Mucosa of descending colon (tissue), 3 donors: Measurements from ENCODE around the gene LRBA. TPM values are rescaled to one million over a fixed set of nuclear protein-coding genes. Genes with fewer than 3 reads are reported as not detected.
"Not testable (repeated sequence)": the region's sequence is repeated elsewhere in the genome, so short reads cannot be mapped to it uniquely, and the experiment has no call there.

Experiments
- ATAC-seq: fragments of 200-7000 bp; cut with Tn5 transposase; one replicate; pipeline ENCODE4 v1.9.1; 2020; ENCODE audit warnings: mild to moderate bottlenecking, moderate library complexity
- DNase-seq, 3 donors: peaks; one replicate each; pipeline ENCODE4 v3.0.0-alpha.2; 2020
- H3K36me3 ChIP-seq: fragments of 200-600 bp; one replicate; pipeline ENCODE4 v1.8.0; 2021; ENCODE audit warnings: low read depth, mild to moderate bottlenecking
- H3K4me1 ChIP-seq: fragments of 200-600 bp; one replicate; pipeline ENCODE4 v1.8.0; 2021; ENCODE audit warnings: low read depth, mild to moderate bottlenecking
- H3K4me3 ChIP-seq: fragments of 200-600 bp; one replicate; pipeline ENCODE4 v1.8.0; 2021; ENCODE audit warnings: mild to moderate bottlenecking
- H3K9me3 ChIP-seq: fragments of 200-600 bp; one replicate; pipeline ENCODE4 v1.8.0; 2021; ENCODE audit warnings: mild to moderate bottlenecking
- intact Hi-C, 2 donors: fragments of 100-400 bp; cut with DNase I in 1 of 2; cut with micrococcal nuclease in 1 of 2; formaldehyde crosslinking; loops; one replicate each; pipeline versions ENCODE4 v1.11.0 to v1.11.1; 2022; cut with DNase I, micrococcal nuclease
- total RNA-seq, 3 donors: library from RNA; stranded (reverse); fragmentation: NEBNext Ultra II Directional in 2 of 3; extraction: Animal tissue kit (Norgen Biotek cat#: 25700) in 2 of 3; gene quantifications; one replicate each; pipeline versions ENCODE4 v1.2.1 to v1.2.4, GENCODE V29; 2021 to 2023
- TF ChIP-seq, protein P1 (sequence below): fragments of 200-600 bp; IDR thresholded peaks from one replicate; pipeline ENCODE4 v1.8.0; 2022; ENCODE audit warnings: antibody characterized with exemption, mild to moderate bottlenecking
- donor health status: DM: no; HTN: no; CAD: no; lungs with moderate emphysema.
- donor health status: DM: no; HTN: no; CAD: no.
- donor health status: DM: no; HTN: yes; CAD: no.

The LRBA gene
- total RNA-seq, 3 donors from 2014 or later = 69.8 to 98.4 (median 76.2) TPM

DNA sequence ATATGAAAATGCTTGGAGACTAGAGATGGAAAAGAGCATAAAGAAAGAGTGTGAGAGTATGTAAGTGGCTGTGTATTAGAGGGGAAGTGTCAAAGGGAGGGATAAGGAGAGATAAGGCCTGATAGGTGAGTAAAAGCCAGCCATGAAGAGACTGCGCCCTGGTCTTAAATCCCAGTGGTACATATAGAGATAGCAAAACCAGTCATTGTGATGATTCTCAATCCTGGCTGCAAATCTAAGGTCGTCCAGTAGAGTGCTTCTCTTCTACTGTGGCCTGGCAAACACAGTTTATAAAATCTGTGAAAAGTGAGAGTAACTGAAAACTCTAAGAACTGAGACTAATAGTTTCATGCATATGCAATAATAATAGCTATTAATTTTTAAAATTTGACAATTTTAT lies 346.3 kb downstream of the LRBA start:
- ATAC-seq (no peak), DNase-seq (no peak)
- H3K36me3 ChIP-seq = no peaks in the 10 kb centered on the region
- H3K4me1 ChIP-seq = no peaks in the 10 kb centered on the region
- TF ChIP-seq, protein P1, sequence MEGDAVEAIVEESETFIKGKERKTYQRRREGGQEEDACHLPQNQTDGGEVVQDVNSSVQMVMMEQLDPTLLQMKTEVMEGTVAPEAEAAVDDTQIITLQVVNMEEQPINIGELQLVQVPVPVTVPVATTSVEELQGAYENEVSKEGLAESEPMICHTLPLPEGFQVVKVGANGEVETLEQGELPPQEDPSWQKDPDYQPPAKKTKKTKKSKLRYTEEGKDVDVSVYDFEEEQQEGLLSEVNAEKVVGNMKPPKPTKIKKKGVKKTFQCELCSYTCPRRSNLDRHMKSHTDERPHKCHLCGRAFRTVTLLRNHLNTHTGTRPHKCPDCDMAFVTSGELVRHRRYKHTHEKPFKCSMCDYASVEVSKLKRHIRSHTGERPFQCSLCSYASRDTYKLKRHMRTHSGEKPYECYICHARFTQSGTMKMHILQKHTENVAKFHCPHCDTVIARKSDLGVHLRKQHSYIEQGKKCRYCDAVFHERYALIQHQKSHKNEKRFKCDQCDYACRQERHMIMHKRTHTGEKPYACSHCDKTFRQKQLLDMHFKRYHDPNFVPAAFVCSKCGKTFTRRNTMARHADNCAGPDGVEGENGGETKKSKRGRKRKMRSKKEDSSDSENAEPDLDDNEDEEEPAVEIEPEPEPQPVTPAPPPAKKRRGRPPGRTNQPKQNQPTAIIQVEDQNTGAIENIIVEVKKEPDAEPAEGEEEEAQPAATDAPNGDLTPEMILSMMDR = no peak
- H3K4me3 ChIP-seq = no peak overlapping the region
- intact Hi-C loops = no loop called here
- H3K9me3 ChIP-seq = no peaks in the 10 kb centered on the region

DNA sequence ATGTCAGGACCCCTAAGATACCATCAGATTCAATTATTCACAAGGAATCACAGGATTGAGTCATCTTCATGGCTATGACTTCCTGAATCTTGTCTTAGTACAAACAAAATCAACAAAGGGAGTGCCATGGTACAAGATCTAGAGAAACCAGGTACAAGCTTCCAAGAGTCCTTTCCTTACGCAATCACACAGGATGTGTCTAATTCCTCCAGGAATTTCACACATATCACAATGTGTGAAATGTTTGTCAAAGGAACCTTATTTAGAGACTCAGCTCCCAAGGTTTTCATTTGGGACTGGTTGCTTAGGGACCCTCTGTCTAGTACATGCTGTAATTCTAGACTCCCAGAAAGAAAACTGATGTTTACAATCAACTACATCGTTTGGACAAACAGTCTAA lies 350.1 kb downstream of the LRBA start:
- Histone ChIP-seq H3K36me3 (no peaks in the 10 kb centered on the region), H3K4me1 (no peaks in the 10 kb centered on the region), H3K4me3 (no peak overlapping the region), H3K9me3 (no peaks in the 10 kb centered on the region)
- DNase-seq (no peak), ATAC-seq (peak; percentile 61)
- intact Hi-C loops = no loop called here
- TF ChIP-seq, protein P1 = no peak

DNA sequence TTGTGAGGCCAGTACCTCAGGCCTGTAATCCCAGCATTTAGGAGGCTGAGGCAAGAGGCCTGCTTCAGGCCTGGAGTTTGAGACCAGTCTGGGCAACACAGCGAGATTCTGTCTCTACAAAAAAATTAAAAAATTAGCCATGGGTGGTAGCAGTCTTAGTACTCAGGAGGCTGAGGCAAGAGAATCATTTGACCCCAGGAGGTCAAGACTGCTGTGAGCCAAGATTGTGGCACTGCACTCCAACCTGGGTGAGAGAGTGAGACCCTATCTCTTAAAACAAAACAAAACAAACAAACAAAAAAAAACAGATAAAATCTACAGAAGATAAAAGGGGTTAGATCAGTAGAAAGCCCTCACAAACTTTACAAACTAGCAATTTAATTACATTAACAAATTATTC lies 352.4 kb downstream of the LRBA start:
- no peaks in the 10 kb centered on the region for H3K4me1 ChIP-seq
- no peak overlapping the region for H3K4me3 ChIP-seq
- no peak for ATAC-seq
- H3K9me3 ChIP-seq = no peaks in the 10 kb centered on the region
- DNase-seq = no peak
- TF ChIP-seq, protein P1 = no peak
- H3K36me3 ChIP-seq = no peaks in the 10 kb centered on the region
- intact Hi-C loops = no loop called here

DNA sequence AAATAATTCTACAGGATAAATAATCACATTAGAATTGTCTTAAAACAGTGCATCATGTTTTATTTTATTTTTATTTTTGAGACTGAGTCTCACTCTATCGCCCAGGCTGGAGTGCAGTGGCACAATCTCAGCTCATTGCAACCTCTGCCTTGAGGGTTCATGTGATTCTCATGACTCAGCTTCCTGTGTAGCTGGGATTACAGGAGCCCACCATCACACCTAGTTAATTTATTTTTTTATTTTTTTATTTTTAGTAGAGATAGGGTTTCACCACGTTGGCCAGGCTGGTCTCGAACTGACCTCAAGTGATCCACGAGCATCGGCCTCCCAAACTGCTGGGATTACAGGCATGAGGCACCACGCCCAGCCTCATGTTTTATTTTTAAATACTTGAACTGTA lies 353.5 kb downstream of the LRBA start:
- H3K36me3 ChIP-seq, H3K4me1 ChIP-seq, H3K9me3 ChIP-seq, ATAC-seq, DNase-seq, H3K4me3 ChIP-seq, intact Hi-C loops: not testable (repeated sequence)

DNA sequence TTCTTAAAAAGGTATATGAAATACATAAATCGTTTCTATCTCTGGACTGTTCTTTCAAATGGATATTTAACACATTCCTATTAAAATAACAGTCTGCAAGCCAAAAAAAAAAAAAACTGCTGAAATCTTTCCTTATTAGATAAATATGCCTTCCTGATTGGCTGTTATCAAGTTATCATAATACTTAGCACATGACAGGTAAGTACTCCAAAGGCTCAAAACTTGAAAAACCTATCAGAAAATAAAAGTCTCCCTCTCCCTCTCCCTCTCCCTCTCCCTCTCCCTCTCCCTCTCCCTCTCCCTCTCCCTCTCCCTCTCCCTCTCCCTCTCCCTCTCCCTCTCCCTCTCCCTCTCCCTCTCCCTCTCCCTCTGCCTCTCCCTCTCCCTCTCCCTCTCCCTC lies 356.8 kb downstream of the LRBA start:
- H3K36me3 ChIP-seq, H3K4me3 ChIP-seq, ATAC-seq, H3K9me3 ChIP-seq, intact Hi-C loops, H3K4me1 ChIP-seq, DNase-seq: not testable (repeated sequence)

DNA sequence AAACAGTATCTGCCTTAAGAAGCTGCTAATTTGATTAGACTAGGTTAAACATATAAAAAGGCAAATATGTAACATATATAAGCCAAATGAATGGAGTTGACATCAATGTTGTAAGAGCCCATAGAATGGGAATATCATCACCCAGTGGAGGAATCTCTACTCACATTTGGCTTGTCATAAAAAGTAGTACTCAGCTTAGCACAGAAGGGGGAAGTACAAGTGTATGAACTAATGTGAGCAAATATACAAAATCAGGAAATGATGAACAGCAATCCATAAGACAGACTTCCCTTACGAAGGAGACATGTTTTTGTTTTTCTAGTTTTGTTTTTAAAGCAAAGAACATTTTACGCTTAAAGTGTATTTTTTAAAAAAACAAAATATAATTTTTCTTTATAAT lies 358.2 kb downstream of the LRBA start:
- TF ChIP-seq, protein P1 = no peak
- intact Hi-C loops = no loop called here
- no peaks in the 10 kb centered on the region for H3K4me1 ChIP-seq
- H3K9me3 ChIP-seq = no peaks in the 10 kb centered on the region
- DNase-seq = no peak
- no peak overlapping the region for H3K4me3 ChIP-seq
- no peaks in the 10 kb centered on the region for H3K36me3 ChIP-seq
- ATAC-seq = no peak

DNA sequence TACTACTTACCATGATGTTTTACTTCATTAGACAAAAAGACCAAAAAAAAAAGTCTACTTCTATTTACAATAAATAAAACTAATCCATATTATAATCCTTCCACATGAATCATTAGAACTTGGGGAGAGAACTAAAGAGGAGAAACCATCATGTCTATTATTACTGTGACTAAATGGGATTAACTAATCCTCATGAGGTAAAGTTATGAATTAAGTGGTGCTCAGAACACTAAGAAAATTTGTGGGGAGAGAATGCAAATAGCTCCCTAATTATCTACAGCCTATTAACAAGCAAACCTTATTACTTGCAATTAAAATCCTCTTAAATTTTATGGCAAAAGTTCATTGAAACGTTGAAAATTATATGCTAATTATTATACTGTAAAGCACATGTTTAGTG lies 364.3 kb downstream of the LRBA start:
- Histone ChIP-seq H3K4me1 (no peaks in the 10 kb centered on the region), H3K9me3 (no peaks in the 10 kb centered on the region), H3K36me3 (no peaks in the 10 kb centered on the region), H3K4me3 (no peak overlapping the region)
- intact Hi-C loops = no loop called here
- DNase-seq = no peak
- ATAC-seq = no peak
- TF ChIP-seq, protein P1 = no peak
